Endometrium (tissue), 2 donors: Measurements from ENCODE around the gene SNRPD2.

Experiments used
- FAIRE-seq: peaks from 2 replicates; lab custom pipeline; 2012; peaks lifted over from hg19 to GRCh38; lab: Jason Lieb, UNC
- donor health status: control.
- donor health status: control.

Gene SNRPD2

DNA sequence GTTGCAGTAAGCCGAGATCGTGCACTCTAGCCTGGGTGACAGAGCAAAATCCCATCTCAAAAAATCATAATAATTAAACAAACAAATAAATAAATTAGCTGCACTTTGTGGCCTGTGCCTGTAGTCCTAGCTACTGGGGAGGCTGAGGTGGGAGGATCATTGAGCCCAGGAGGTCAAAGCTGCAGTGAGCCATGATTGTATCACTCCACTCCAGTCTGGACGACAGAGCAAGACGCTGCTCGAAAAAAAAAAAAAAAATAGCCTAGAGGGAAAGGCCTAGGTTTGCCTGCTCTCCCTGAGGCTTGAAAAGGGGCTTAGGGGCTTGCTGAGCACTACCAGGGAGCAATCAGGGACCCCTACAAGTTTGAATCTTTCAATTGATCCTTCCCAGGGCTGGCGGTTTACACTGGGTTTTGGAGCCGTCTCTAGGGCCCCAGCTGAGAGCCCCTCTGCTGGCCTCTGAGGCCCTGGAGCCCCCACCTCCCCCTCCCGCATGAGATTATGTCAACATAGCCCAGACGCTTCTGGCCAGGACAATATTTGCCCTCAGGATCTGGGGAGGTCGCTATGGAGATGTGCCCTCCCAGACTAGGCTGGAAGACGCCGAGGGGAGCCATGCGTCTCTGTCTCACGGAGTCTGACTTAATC lies 34.1 kb downstream of the SNRPD2 start:
- FAIRE-seq = no peak

DNA sequence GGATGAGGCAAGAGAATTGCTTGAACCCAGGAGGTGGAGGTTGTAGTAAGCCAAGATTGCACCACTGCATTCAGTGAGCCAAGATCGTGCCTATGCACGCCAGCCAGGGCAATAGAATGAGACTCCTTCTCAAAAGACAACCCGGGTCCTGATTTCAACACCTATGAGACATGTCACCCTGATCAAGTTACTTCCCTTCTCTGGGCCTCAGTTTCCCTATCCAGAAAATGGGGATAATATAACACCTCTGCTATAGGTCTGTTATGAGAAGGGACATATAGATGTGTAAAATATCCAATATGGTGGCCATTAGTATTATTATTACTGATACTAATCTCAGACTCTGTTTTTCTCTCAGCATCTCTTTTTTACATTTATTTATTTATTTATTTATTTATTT lies 36.7 kb downstream of the SNRPD2 start:
- FAIRE-seq = no peak

DNA sequence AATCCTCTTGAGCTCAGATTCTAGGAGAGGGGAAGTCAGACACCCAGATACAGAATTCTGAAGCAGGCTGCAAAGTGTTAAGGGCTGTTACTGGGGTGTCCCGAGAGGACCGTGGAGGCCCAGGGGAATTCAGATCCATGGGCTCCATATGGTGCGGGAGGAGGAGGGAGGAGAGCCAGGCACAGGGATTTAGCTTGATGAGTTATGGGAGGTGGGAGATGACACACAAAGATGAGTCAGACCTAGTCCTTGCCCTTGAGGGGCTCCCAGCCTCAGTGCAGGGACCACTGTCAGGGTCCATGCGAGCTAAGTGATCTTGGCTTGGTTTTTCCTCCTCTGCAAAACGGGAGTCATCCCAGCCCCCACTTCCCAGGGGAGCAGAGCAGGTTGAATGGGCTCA lies 38.1 kb downstream of the SNRPD2 start:
- FAIRE-seq = no peak

DNA sequence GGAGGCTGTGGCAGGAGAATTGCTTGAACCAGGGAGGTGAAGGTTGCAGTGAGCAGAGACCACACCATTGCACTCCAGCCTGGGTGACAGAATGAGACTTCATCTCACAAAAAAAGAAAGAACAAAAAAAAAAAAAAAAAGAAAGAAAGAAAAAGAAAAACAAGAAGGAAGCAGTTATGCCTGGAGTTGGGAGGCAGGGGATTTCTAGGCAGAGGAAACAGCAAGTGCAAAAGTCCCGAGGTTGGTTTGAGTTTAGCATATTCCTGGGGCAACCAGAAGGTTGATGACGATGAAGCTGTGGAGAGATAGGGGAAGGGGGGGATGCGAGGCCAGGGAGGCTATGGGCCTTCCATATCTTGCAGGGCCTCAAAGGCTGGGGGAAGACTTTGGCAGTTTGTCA lies 41.0 kb downstream of the SNRPD2 start:
- no peak for FAIRE-seq

DNA sequence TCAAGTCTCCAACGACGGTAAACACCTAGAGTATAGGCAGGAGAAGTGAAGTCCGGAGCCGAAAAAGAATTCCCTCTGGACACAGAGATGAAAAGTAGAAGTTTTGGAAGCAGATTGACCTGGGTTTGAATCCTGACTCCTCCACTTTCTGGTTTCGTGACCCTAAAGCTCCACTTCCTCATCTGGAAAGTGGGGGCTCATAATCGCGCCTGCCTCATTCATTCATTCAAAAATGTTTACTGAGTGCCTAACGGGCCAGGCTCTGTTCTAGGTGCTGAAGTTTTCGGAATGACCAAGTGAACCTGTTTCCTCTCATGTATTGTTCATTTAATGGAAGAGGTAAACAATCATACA lies 45.4 kb downstream of the SNRPD2 start:
- FAIRE-seq = no peak

DNA sequence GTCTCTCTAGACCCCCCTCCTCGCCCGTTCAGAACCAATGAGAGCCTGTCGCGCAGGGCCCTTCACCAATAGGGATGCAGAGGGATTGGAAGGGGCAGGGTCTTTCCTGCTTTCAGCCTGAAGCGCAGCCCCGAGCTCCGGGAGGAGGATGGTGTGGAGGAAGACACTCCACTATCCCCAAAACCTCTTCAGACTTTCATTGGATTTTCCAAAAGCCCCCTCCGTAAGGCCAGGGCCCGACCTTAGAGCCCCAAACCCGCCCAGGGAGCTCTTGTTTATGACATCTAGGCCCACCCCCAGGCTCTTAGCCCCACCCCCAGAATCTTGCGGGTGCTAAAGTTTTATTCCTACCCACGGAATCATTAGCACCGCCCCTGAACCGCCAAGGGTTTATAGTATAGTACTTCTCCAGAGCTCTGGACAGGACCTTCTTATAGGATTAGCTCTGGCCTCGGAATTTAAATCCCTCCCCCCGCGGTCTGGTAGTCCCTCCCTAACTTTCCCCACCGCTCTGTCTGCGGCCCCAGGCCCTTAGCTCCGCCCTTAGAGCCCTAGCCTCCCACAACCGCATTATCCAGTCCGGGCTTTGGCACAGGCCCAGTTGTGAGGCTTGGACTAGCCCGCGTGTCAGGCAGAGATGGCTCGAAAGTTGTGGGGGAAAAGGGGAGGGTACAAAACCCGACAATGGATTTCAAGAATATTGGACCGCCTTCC lies 46.0 kb downstream of the SNRPD2 start:
- no peak for FAIRE-seq

DNA sequence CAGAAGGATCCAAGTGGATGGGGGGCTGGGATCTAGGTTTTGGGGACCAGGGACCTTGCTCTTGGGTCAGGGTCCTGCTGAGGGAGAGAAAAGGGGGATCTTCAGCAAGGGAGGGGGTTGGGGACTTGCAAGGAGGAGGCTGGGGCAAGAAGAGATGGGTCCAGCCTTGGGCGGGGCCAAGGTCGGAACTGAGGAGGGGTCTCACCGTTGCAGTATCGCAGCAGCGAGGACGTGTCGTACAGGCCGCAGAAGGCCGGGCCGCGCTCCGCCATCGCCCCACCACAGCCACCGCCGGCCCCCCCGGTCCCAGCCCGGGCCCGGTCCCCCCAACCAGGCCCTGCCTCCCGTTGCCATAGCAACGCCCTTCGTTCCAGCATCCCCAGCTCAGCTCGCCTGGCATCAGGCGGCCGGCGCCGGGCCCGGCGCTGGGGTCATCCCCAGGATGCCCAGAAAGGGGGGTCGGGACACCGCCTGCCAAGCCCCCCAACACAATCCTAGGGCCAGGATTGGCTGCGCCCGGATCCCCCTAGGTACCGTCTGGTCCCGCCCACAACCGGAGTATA lies 46.6 kb downstream of the SNRPD2 start:
- no peak for FAIRE-seq

DNA sequence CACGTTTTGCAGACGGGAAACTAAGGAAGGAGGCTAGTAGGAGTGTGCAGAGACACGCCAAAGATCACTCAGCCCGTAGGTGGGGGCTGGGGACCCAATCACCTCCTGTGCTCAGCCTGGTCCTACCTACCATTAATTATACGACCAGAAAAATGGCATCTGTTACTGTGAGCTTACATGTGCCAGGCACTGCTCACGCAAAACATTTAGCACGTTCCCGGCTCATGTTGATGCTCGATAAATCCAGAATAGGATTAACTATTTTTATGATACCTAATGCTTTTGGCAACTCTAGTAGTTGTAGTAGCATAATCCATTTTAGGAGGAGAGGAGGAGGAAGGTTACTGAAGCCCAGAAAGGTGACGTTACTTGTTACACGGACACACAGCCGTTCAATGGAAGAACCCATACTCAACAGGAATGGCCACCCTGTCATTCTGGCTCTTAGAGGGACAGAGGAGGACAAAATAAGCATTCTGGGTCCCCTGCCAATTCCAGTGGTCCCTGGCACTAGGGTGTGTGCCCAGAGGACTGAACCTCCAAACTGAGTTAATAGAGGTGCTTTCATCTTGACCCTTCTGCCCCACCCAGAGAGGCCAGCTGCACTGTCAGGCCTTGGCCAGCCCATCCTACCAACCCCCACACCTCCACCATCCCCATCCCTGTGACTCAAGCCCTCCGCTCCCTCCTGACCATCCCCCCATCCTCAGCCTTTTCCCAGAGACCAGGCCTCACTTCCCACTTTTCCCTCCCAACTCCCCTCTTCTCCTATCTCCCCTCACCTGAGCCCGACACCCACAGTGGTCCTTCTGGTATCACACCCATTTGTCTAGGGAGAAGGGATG lies 47.6 kb downstream of the SNRPD2 start:
- no peak for FAIRE-seq

DNA sequence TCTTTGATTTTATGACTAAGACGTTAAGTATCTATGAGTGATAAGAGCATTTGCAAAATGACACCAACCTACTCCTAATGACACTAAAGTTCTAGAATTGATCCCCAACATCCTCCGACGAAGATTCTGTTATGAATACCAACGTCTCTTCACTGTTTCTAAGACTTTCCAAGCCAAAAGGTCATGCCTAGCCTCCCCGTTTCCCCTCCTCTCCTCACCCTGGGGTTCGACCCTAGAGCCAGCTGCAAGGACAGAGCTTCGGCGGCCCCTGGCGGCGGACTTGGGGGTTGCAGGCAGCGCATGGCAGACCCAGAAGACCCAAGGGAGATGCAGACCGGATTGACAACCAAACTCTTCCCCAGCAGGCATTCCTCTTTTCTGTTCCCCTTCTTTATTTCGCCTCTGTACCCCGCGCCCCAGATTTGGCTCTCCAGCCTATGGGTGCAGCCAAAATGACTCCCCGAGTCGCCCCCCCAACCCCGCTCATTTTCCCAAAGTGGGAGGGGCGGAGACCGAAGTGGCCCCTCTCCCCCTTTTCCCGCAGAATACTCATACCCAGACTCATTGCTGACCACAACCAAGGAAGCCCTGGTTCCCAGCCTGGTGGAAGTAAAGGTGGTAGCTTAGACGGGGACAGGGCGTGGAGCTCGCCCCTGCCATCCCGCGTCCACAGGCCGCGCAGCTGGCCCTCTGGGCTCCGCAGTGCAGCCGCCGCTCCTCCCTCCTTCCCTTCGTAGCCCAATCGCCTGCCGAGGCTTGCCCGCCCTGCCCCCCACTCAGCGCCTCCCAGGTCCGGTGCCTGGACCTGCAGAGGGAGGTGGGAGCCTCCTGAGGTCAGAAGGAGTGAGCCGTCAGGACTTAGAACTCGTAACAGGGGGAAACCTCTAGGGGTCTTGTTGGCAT lies 48.5 kb downstream of the SNRPD2 start:
- FAIRE-seq = no peak

DNA sequence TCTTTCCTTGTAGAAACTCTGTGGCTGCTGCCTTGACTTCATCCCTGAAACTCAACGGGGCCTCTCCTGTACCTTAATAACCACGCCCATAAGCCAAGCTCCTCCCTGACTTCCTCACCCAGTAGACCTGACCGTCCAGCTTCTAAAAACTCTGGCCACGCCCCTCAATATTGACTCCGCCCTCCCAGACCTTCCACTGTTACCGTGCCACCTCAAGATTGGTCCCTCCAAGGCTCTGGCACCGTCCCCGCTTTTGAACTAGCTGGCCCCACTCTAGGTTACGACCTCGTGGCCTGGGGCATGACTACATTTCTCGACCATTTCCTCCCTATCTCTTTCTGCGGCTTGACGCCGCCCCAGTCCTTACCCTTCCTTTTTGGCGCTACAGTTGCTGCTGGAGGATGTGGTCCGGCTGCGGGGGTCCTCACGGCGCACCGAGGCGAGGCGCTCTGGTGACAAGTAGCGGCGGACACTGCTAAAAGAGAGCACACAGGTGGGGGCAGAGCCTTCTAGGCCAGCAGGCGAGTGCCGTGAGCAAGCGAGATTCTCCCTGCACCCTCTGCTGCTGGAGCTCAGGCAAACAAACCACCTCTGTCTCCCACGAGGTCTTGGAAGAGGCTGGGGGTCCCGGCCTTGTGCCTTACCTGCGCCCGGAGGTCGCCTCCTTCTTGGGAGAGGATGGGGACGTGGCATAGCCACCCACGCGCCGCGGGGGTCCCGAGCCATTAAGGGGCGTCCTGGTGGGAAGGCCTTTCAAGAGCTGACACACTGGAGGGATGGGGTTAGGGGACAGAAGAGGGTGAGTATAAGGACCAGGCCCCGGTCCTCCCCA lies 50.3 kb downstream of the SNRPD2 start:
- no peak for FAIRE-seq

DNA sequence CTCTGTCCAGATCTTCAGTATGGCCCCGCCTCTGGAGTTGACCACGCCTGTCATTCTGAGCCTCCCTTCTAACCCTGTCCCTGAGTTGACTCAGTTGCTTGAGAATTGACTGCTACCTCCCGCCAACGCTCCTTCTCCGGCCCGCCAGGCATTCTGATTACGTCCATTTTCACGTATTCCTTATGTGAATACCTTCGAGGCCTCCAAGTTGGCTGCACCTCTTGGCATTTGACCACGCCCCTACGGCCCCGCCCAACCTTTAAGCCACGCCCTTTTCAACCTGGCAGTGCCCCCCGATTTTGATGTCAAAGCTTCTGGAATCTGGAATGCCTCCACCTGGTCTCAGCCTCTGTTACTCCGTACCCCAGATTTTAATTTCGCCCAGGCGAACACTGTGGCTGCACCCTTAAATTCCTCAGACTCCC lies 50.9 kb downstream of the SNRPD2 start:
- no peak for FAIRE-seq

DNA sequence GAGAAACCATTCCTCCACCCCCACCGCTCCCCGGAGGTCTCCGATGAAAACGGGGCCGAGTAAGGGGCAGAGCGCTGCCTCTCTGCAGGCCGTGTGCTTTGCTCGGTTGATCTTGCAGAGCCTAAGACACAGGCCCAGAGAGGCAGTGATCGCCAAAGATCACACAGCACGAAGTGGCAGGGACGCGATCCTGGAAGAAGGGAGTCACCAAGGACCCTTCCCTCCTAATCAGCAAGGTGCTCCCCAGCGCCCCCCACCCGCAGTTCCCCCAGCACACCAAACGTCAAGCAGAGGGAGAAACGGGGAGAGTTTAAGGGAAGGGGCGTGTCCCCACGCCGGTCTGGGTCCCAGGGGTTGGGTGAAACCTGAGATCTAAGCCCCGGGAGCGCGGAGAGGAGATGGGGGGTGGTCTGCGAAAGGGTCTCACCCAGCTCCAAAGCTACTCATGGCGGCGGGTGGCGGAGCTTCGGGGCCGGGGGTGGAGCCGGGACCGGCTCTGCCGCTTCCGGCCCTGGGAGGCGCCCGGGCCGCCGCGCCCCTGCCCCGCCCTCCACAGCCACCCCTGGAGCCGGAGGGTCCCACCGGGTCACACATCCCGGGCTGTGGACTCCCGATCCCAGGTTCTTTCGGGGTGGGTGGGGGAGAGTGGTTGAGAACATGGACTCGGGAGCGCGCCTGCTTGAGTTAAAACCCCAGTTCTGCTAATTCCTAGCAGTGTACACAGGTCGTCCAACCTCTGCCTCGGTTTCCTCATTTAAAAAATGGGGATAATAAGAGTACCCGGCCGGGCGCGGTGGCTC lies 52.6 kb downstream of the SNRPD2 start, which contains the start of gene EML2:
EML2 (minus strand) TSS at position 468 of the 800 bp plus-strand sequence; CDS start at position 447, 21 bp downstream.
- no peak for FAIRE-seq

DNA sequence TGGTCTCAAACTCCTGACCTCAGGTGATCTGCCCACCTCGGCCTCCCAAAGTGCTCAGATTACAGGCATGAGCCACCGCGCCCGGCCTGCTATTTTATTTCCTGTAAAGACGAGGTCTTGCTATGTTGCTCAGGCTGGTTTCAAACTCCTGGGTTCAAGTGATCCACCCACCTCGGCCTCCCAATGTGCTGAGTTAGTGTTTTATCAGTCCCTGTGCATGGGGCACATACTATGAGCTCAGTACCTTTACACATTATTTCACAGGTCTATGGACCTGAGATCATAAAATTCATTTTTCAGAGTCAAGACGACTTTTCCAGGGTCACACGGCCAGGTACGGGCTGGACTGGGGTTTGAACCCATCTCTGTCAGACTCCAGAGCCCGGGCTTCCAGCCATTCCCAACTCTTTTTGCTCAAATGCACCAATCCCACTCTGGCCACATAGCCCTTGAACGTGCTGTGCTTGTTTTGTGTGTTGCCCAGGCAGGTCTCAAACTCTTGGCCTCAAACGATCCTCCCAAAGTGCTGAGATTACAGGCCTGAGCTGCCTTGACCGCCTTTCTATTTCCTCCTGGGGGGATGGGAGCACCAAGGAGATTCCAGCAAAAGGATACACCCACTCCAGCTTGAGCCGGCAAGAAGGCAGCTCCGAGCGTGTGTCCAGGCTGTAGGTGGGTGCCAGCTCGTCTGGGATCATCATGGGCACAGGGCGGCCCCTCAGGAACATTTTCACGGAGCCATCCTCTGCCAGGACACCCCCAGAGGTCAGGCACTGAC lies 53.7 kb downstream of the SNRPD2 start:
- FAIRE-seq = no peak
